Activated T-helper 9 cell treated with anti-CD3 and anti-CD28 coated beads, Interleukin-2, amount 50 U/mL, for 16 hours (primary cell): ENCODE results near the gene TTC7B.

Experiments used
- DNase-seq: peaks from one replicate; pipeline ENCODE4 v3.0.0-alpha.2; 2020; ENCODE audit warnings: low read depth

TTC7B gene

GRCh38 chr14:90700933-90701776, 115.1 kb downstream of the TTC7B start:
- DNase-seq, result no peak

GRCh38 chr14:90699016-90699415, 117.2 kb downstream of the TTC7B start:
- no peak for DNase-seq

- no peak for DNase-seq
Measured at GRCh38 chr14:90698379-90698869, 117.8 kb downstream of the TTC7B start.

- DNase-seq, result peak; percentile 59
Measured at GRCh38 chr14:90697577-90698206, 118.5 kb downstream of the TTC7B start.

- no peak for DNase-seq
Measured at GRCh38 chr14:90697132-90697531, 119.1 kb downstream of the TTC7B start.

GRCh38 chr14:90696720-90697119, 119.5 kb downstream of the TTC7B start:
- DNase-seq, result no peak

GRCh38 chr14:90695997-90696660, 120.1 kb downstream of the TTC7B start:
- no peak for DNase-seq

- no peak for DNase-seq
Measured at GRCh38 chr14:90693413-90693812, 122.8 kb downstream of the TTC7B start.

GRCh38 chr14:90692826-90693225, 123.4 kb downstream of the TTC7B start:
- no peak for DNase-seq

- no peak for DNase-seq
Measured at GRCh38 chr14:90692061-90692460, 124.2 kb downstream of the TTC7B start.

- no peak for DNase-seq
Measured at GRCh38 chr14:90691627-90692026, 124.6 kb downstream of the TTC7B start.

- no peak for DNase-seq
Measured at GRCh38 chr14:90687680-90688079, 128.6 kb downstream of the TTC7B start.

GRCh38 chr14:90682615-90683014, 133.6 kb downstream of the TTC7B start:
- DNase-seq, result no peak

GRCh38 chr14:90681929-90682328, 134.3 kb downstream of the TTC7B start:
- no peak for DNase-seq

- no peak for DNase-seq
Measured at GRCh38 chr14:90678846-90679362, 137.3 kb downstream of the TTC7B start.

- no peak for DNase-seq
Measured at GRCh38 chr14:90678420-90678819, 137.8 kb downstream of the TTC7B start.

GRCh38 chr14:90677484-90678050, 138.7 kb downstream of the TTC7B start:
- no peak for DNase-seq

GRCh38 chr14:90676912-90677311, 139.3 kb downstream of the TTC7B start:
- no peak for DNase-seq

- no peak for DNase-seq
Measured at GRCh38 chr14:90676356-90676755, 139.9 kb downstream of the TTC7B start.

GRCh38 chr14:90675399-90675798, 140.8 kb downstream of the TTC7B start:
- no peak for DNase-seq

GRCh38 chr14:90674716-90675115, 141.5 kb downstream of the TTC7B start:
- no peak for DNase-seq

- no peak for DNase-seq
Measured at GRCh38 chr14:90674043-90674670, 142.1 kb downstream of the TTC7B start.
